A549 (cell line): ENCODE data around the gene TMEM9. TPM values are rescaled to one million over a fixed set of nuclear protein-coding genes. Genes with fewer than 3 reads are reported as not detected.

Experiments
- ATAC-seq, 2 experiments: fragments of 200-7000 bp in 1 of 2; fragments of >200 bp in 1 of 2; cut with Nextera tagmentation in 1 of 2; cut with Tn5 transposase in 1 of 2; 3 replicates each; pipeline versions ENCODE4 v1.8.0 to v1.9.1; 2018 to 2020; ENCODE audit warnings: mild to moderate bottlenecking in 1 of 2, moderate library complexity in 1 of 2
- CTCF ChIA-PET: fragments of 300-600 bp; sonication (Branson Sonifier 250); formaldehyde crosslinking; extraction: SDS; loops from one replicate; lab custom pipeline; 2021; ENCODE audit warnings: antibody characterized with exemption, inconsistent platforms; lab: Yijun Ruan, JAX
- POLR2A ChIA-PET: fragments of 350-600 bp; formaldehyde crosslinking; extraction: SDS; loops from one replicate; lab custom pipeline; 2021; ENCODE audit warnings: antibody characterized with exemption, inconsistent platforms; lab: Yijun Ruan, JAX
- DNase-seq, 2 experiments: peaks; one replicate each; pipeline versions ENCODE4 v3.0.0 to v3.0.0-alpha.2; 2011 to 2016; ENCODE audit warnings: low read depth in 1 of 2, low spot score in 1 of 2
- FAIRE-seq: peaks from 2 replicates; lab custom pipeline; 2011; peaks lifted over from hg19 to GRCh38; lab: Jason Lieb, UNC
- H3K27ac ChIP-seq, 2 experiments: fragments of >200 bp; sonication (Bioruptor Twin); formaldehyde crosslinking; 3 replicates each; pipeline ENCODE4 v1.5.1; 2016 to 2017
- H3K4me1 ChIP-seq: fragments of >200 bp; sonication (Bioruptor Twin); formaldehyde crosslinking; 3 replicates; pipeline ENCODE4 v1.6.1; 2016
- H3K4me2 ChIP-seq: fragments of >200 bp; sonication (Bioruptor Twin); formaldehyde crosslinking; 3 replicates; pipeline ENCODE4 v1.6.1; 2016
- H3K4me3 ChIP-seq: fragments of >200 bp; sonication (Bioruptor Twin); formaldehyde crosslinking; 3 replicates; pipeline ENCODE4 v1.5.1; 2016
- H3K9me3 ChIP-seq: fragments of >200 bp; sonication (Bioruptor Twin); formaldehyde crosslinking; 3 replicates; pipeline ENCODE4 v1.6.1; 2016
- CBX2 ChIP-seq: fragments of 200-600 bp; sonication (generic); IDR thresholded peaks from 2 replicates; pipeline ENCODE4 v1.6.1; 2016; ENCODE audit warnings: low read depth, mild to moderate bottlenecking, borderline replicate concordance
- CBX8 ChIP-seq: fragments of 200-600 bp; sonication (generic); IDR thresholded peaks from 2 replicates; pipeline ENCODE4 v1.6.1; 2016
- CTCF ChIP-seq: fragments of >200 bp; sonication (Bioruptor Twin); formaldehyde crosslinking; IDR thresholded peaks from 3 replicates; pipeline ENCODE4 v1.5.1; 2016
- EHMT2 ChIP-seq: fragments of 200-600 bp; sonication (generic); IDR thresholded peaks from 2 replicates; pipeline ENCODE4 v1.6.1; 2016; ENCODE audit warnings: antibody characterized with exemption, low read depth, mild to moderate bottlenecking, moderate library complexity
- ELK1 ChIP-seq: fragments of 150-350 bp; IDR thresholded peaks from 2 replicates; pipeline ENCODE4 v1.6.1; 2014; ENCODE audit warnings: low read depth, mild to moderate bottlenecking, low read length
- EP300 ChIP-seq, 2 experiments: fragments of >200 bp; sonication (Bioruptor Twin); formaldehyde crosslinking; IDR thresholded peaks; 2 replicates in 1 of 2; 3 replicates in 1 of 2; pipeline ENCODE4 v1.6.1; 2016 to 2017
- GATA3 ChIP-seq: IDR thresholded peaks from 2 replicates; pipeline ENCODE4 v1.6.1; 2012; ENCODE audit warnings: borderline replicate concordance
- HDAC2 ChIP-seq: fragments of 200-600 bp; sonication (generic); IDR thresholded peaks from 2 replicates; pipeline ENCODE4 v1.6.1; 2016
- HES2 ChIP-seq: fragments of >200 bp; sonication (Bioruptor Twin); formaldehyde crosslinking; IDR thresholded peaks from 2 replicates; pipeline ENCODE4 v1.6.1; 2016
- HOXB5 ChIP-seq: fragments of 250-450 bp; sonication (Bioruptor Pico); IDR thresholded peaks from 2 replicates; pipeline ENCODE4 v1.5.0; 2020; ENCODE audit warnings: mild to moderate bottlenecking, moderate library complexity
- KDM1A ChIP-seq: fragments of 200-600 bp; sonication (generic); IDR thresholded peaks from 2 replicates; pipeline ENCODE4 v1.6.1; 2016; ENCODE audit warnings: low read depth, mild to moderate bottlenecking
- KDM5A ChIP-seq: fragments of 200-600 bp; sonication (generic); IDR thresholded peaks from 2 replicates; pipeline ENCODE4 v1.6.1; 2016; ENCODE audit warnings: antibody characterized with exemption, mild to moderate bottlenecking
- MAFK ChIP-seq: fragments of 450-650 bp; IDR thresholded peaks from 2 replicates; pipeline ENCODE4 v1.6.1; 2014; ENCODE audit not compliant: partially characterized antibody
- MAX ChIP-seq: IDR thresholded peaks from 2 replicates; pipeline ENCODE4 v1.6.1; 2012
- MYC ChIP-seq: IDR thresholded peaks from 2 replicates; pipeline ENCODE4 v1.6.1; 2012; ENCODE audit warnings: mild to moderate bottlenecking, inconsistent platforms, low read length, improper control_type of control experiment, borderline replicate concordance
- NPAS2 ChIP-seq: fragments of 250-450 bp; sonication (Bioruptor Pico); IDR thresholded peaks from 2 replicates; pipeline ENCODE4 v1.8.0; 2022; ENCODE audit warnings: mild to moderate bottlenecking, moderate library complexity, borderline replicate concordance
- POLR2A ChIP-seq: IDR thresholded peaks from 2 replicates; pipeline ENCODE4 v1.6.1; 2012; ENCODE audit warnings: mild to moderate bottlenecking, low read length
- POLR2AphosphoS2 ChIP-seq: conservative IDR thresholded peaks from 2 replicates; pipeline ENCODE4 v1.6.1; 2012; ENCODE audit warnings: low read length, improper control_type of control experiment, inconsistent platforms
- RAD21 ChIP-seq, 2 experiments: fragments of >200 bp in 1 of 2; sonication (Bioruptor Twin) in 1 of 2; formaldehyde crosslinking in 1 of 2; IDR thresholded peaks in 1 of 2; conservative IDR thresholded peaks in 1 of 2; 2 replicates in 1 of 2; 3 replicates in 1 of 2; pipeline ENCODE4 v1.6.1; 2012 to 2018; ENCODE audit warnings: inconsistent platforms in 1 of 2
- RFX5 ChIP-seq: fragments of 450-650 bp; IDR thresholded peaks from 2 replicates; pipeline ENCODE4 v1.7.1; 2014; ENCODE audit warnings: antibody characterized with exemption, mild to moderate bottlenecking, moderate library complexity
- RNF2 ChIP-seq: fragments of 200-600 bp; sonication (generic); IDR thresholded peaks from 2 replicates; pipeline ENCODE4 v1.6.1; 2016; ENCODE audit warnings: low read depth, mild to moderate bottlenecking, antibody characterized with exemption, moderate library complexity, borderline replicate concordance
- SMC3 ChIP-seq: fragments of >200 bp; sonication (Bioruptor Twin); formaldehyde crosslinking; IDR thresholded peaks from 3 replicates; pipeline ENCODE4 v1.6.1; 2018; ENCODE audit warnings: inconsistent platforms
- TP53 ChIP-seq: fragments of 250-450 bp; sonication (Bioruptor Pico); IDR thresholded peaks from 2 replicates; pipeline ENCODE4 v1.5.0; 2021; ENCODE audit warnings: mild to moderate bottlenecking, moderate library complexity
- ZFP36 ChIP-seq: fragments of 450-650 bp; IDR thresholded peaks from 2 replicates; pipeline ENCODE4 v1.6.1; 2014; ENCODE audit warnings: borderline replicate concordance; ENCODE audit not compliant: partially characterized antibody
- ZNF302 ChIP-seq: fragments of 250-450 bp; sonication (Bioruptor Pico); IDR thresholded peaks from 2 replicates; pipeline ENCODE4 v1.9.0; 2021; ENCODE audit warnings: inconsistent platforms, mild to moderate bottlenecking, moderate library complexity
- WGBS: methylation state at CpG from one replicate; pipeline ENCODE4 v1.1.6; 2017; ENCODE audit errors: missing lambda C conversion rate; 5-methylcytosine and 5-hydroxymethylcytosine counted together
- polyA plus RNA-seq, 4 experiments: library from polyadenylated mRNA; depleted of rRNA in 3 of 4; stranded (reverse); fragments of >200 nt; fragmentation: RNase III in 1 of 4; extraction: RNeasy Plus Mini Kit Qiagen cat#74134 plus additional on column Dnase treatment in 1 of 4; gene quantifications; 2 replicates in 3 of 4; 3 replicates in 1 of 4; pipeline ENCODE4 v1.2.3, GENCODE V29; 2011 to 2017

Gene TMEM9
- polyA plus RNA-seq, 2 of the 4 experiments (the other 2 are of a cell fraction): 86.8 to 97.0 TPM

GRCh38 chr1:201185123-201185453 is 30.8 kb upstream of the TMEM9 start:
- TF ChIP-seq ELK1: no peak
- TF ChIP-seq EHMT2: no peak
- TF ChIP-seq RAD21 (conservative IDR thresholded peaks at IDR 0.05 in 1 of 2, IDR thresholded peaks at IDR 0.05 in 1 of 2): peak in 1 of 2 experiments; percentile 3; a peak in 1 of 5 replicates
- no peak for TF ChIP-seq POLR2AphosphoS2
- TF ChIP-seq RFX5: no peak
- no peak for TF ChIP-seq KDM5A
- no peak overlapping the region for H3K4me2 ChIP-seq
- no peak for DNase-seq
- 0 out of 3 replicates have a peak, but pooled peaks cover 5% of the 10 kb centered on the region for H3K4me1 ChIP-seq
- no peak overlapping the region for H3K4me3 ChIP-seq
- no peak for FAIRE-seq
- POLR2A ChIA-PET: no interaction called here
- H3K9me3 ChIP-seq: no peaks in the 10 kb centered on the region
- H3K27ac ChIP-seq: peak overlapping the region in 1 of 2 experiments; percentile 33; a peak in 2 of 6 replicates
- ATAC-seq: peak in 1 of 2 experiments; percentile 8; a peak in 1 of 6 replicates
- CTCF ChIA-PET: interaction anchor here (1.1 to 3.1 kb wide), 6 partner anchors 10 to 42 kb away, joined by 3 to 16 read pairs (median 4); no protein-coding TSS in a partner anchor
- 38% methylated on average over 3 of the region's 3 CpGs for WGBS

- CTCF ChIA-PET: interaction anchor here (0.6 to 3.1 kb wide), 10 partner anchors 8 to 65 kb away, joined by 3 to 16 read pairs (median 4); no protein-coding TSS in a partner anchor
- POLR2A ChIA-PET: no interaction called here
- WGBS: 49% methylated on average over 9 of the region's 9 CpGs
- Histone ChIP-seq H3K4me1 (0 out of 3 replicates have a peak, but pooled peaks cover 5% of the 10 kb centered on the region), H3K27ac (peak overlapping the region in 1 of 2 experiments; percentile 33; a peak in 2 of 6 replicates), H3K4me3 (no peak overlapping the region), H3K9me3 (no peaks in the 10 kb centered on the region), H3K4me2 (peak overlapping the region; percentile 7; the same call in 1 of the 3 replicates)
- peak; percentile 29 to 54 for DNase-seq
- FAIRE-seq: no peak
- TF ChIP-seq TP53 (no peak), SMC3 (0 out of 3 replicates have a peak, but pooled peaks have one; percentile 25), CTCF (peak; percentile 24; the same call in 2 of the 3 replicates), HDAC2 (no peak), RAD21 (conservative IDR thresholded peaks at IDR 0.05 in 1 of 2, IDR thresholded peaks at IDR 0.05 in 1 of 2) (peak; percentile 22 to 39; a peak in 2 of 5 replicates)
- peak; percentile 87 to 95 for ATAC-seq
Observed at GRCh38 chr1:201184307-201185122, 30.2 kb upstream of the TMEM9 start.

GRCh38 chr1:201183753-201184152 is 29.5 kb upstream of the TMEM9 start:
- DNase-seq: no peak
- no peak for FAIRE-seq
- no peak for TF ChIP-seq MYC
- H3K4me1 ChIP-seq: 0 out of 3 replicates have a peak, but pooled peaks cover 5% of the 10 kb centered on the region
- H3K27ac ChIP-seq: no peak overlapping the region
- ATAC-seq: no peak
- ChIA-PET CTCF (interaction anchor here (1.0 to 3.1 kb wide), 8 partner anchors 8 to 64 kb away, joined by 3 to 16 read pairs (median 6); no protein-coding TSS in a partner anchor), POLR2A (no interaction called here)
- no peak overlapping the region for H3K4me2 ChIP-seq
- H3K4me3 ChIP-seq: no peak overlapping the region
- no peaks in the 10 kb centered on the region for H3K9me3 ChIP-seq
- 78% methylated on average over 5 of the region's 5 CpGs for WGBS

GRCh38 chr1:201183209-201183608 is 28.9 kb upstream of the TMEM9 start:
- Histone ChIP-seq H3K4me3 (no peak overlapping the region), H3K4me2 (no peak overlapping the region), H3K4me1 (0 out of 3 replicates have a peak, but pooled peaks cover 5% of the 10 kb centered on the region), H3K27ac (no peak overlapping the region), H3K9me3 (no peaks in the 10 kb centered on the region; the same call in 2 of the 3 replicates)
- ATAC-seq (no peak), FAIRE-seq (no peak), DNase-seq (no peak)
- 90% methylated on average over 3 of the region's 3 CpGs for WGBS
- CTCF ChIA-PET: interaction anchor here (1.3 to 3.1 kb wide), 3 partner anchors 11 to 40 kb away, joined by 4 to 16 read pairs (median 7); no protein-coding TSS in a partner anchor
- POLR2A ChIA-PET: no interaction called here
- TF ChIP-seq ZNF302 (no peak), EP300 (IDR thresholded peaks at IDR 0.05) (no peak), RFX5 (no peak), CBX2 (no peak), SMC3 (no peak), ZFP36 (no peak), MAFK (no peak), RNF2 (no peak), HOXB5 (CRISPR knock-in tag) (no peak), NPAS2 (CRISPR knock-in tag) (no peak), RAD21 (conservative IDR thresholded peaks at IDR 0.05 in 1 of 2, IDR thresholded peaks at IDR 0.05 in 1 of 2) (no peak), HES2 (no peak), MAX (no peak), POLR2A (no peak), CBX8 (no peak), GATA3 (no peak), KDM1A (no peak)
